Endothelial cell (in vitro differentiated cells): ENCODE data around the gene UBE2G2. TPM values are rescaled to one million over a fixed set of nuclear protein-coding genes. Genes with fewer than 3 reads are reported as not detected.

Source experiments
- DNase-seq: peaks from one replicate; pipeline ENCODE4 v3.0.0; 2021; ENCODE audit warnings: low spot score
- H3K27ac Mint-ChIP-seq: one replicate; pipeline ENCODE4 v1.8.0; 2021; ENCODE audit warnings: mixed read lengths, inconsistent platforms; ENCODE audit not compliant: unreplicated experiment
- H3K27me3 Mint-ChIP-seq: one replicate; pipeline ENCODE4 v1.8.0; 2021; ENCODE audit warnings: mild to moderate bottlenecking, moderate library complexity, mixed read lengths, inconsistent platforms; ENCODE audit not compliant: unreplicated experiment
- H3K36me3 Mint-ChIP-seq: one replicate; pipeline ENCODE4 v1.8.0; 2021; ENCODE audit warnings: mild to moderate bottlenecking, low read depth, mixed read lengths, inconsistent platforms; ENCODE audit not compliant: unreplicated experiment
- H3K4me1 Mint-ChIP-seq: one replicate; pipeline ENCODE4 v1.8.0; 2021; ENCODE audit warnings: mild to moderate bottlenecking, mixed read lengths, inconsistent platforms; ENCODE audit not compliant: unreplicated experiment
- H3K4me3 Mint-ChIP-seq: one replicate; pipeline ENCODE4 v1.8.0; 2021; ENCODE audit warnings: mild to moderate bottlenecking, mixed read lengths, inconsistent platforms; ENCODE audit not compliant: unreplicated experiment
- H3K9me3 Mint-ChIP-seq: one replicate; pipeline ENCODE4 v1.8.0; 2021; ENCODE audit warnings: mixed read lengths, inconsistent platforms; ENCODE audit not compliant: unreplicated experiment
- total RNA-seq: library from RNA; stranded (reverse); fragmentation: NEBNext Ultra II Directional; extraction: Animal tissue kit (Norgen Biotek cat#: 25700); gene quantifications from one replicate; pipeline ENCODE4 v1.2.1, GENCODE V29; 2021; ENCODE audit not compliant: unreplicated experiment
- TF ChIP-seq, protein P1 (sequence below): fragments of 200-600 bp; sonication (generic); IDR thresholded peaks from one replicate; pipeline ENCODE4 v1.5.0; 2021; ENCODE audit warnings: antibody characterized with exemption; ENCODE audit not compliant: unreplicated experiment

UBE2G2 gene
- total RNA-seq, 1 donor from 2014 or later = 49.6 TPM

DNA sequence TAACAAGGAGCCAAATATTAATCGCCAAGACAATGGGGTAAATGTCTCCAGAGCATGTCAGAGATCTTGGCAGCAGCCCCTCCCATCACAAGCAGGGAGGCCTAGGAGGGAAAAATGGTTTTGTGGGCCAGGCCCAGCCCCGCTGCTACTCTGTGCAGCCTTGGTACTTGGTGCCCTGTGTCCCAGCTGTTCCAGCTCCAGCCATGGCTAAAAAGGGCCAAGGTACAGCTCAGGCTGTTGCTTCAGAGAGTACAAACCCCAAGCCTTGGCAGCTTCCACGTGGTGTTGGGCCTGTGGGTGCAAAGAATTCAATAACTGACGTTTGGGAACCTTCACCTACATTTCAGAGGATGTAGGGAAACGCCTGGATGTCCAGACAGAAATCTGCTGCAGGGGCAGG, 10.4 kb downstream of the UBE2G2 start:
- no peak for DNase-seq
- Mint-ChIP-seq H3K27me3 (no peaks in the 10 kb centered on the region), H3K4me1 (no peaks in the 10 kb centered on the region), H3K27ac (no peak overlapping the region), H3K9me3 (no peaks in the 10 kb centered on the region), H3K4me3 (no peak overlapping the region), H3K36me3 (peaks cover 3% of the 10 kb centered on the region)
- TF ChIP-seq, protein P1, sequence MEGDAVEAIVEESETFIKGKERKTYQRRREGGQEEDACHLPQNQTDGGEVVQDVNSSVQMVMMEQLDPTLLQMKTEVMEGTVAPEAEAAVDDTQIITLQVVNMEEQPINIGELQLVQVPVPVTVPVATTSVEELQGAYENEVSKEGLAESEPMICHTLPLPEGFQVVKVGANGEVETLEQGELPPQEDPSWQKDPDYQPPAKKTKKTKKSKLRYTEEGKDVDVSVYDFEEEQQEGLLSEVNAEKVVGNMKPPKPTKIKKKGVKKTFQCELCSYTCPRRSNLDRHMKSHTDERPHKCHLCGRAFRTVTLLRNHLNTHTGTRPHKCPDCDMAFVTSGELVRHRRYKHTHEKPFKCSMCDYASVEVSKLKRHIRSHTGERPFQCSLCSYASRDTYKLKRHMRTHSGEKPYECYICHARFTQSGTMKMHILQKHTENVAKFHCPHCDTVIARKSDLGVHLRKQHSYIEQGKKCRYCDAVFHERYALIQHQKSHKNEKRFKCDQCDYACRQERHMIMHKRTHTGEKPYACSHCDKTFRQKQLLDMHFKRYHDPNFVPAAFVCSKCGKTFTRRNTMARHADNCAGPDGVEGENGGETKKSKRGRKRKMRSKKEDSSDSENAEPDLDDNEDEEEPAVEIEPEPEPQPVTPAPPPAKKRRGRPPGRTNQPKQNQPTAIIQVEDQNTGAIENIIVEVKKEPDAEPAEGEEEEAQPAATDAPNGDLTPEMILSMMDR = no peak

DNA sequence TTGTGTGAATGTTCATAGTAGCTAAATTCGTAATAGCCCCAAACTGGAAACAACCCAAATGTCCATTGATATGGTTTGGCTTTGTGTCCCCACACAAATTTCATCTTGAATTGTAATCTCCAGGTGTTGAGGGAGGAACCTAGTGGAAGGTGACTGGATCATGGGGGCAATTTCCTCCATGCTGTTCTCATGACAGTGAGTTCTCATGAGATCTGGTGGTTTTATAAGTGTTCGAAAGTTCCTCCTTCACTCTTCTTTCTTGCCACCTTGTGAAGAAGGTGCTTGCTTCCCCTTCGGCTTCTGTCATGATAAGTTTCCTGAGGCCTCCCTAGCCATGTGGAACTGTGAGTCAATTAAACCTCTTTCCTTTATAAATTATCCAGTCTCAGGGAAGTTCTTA, 11.3 kb downstream of the UBE2G2 start:
- no peak for DNase-seq
- Mint-ChIP-seq H3K36me3 (peaks cover 5% of the 10 kb centered on the region), H3K9me3 (no peaks in the 10 kb centered on the region), H3K4me1 (no peaks in the 10 kb centered on the region), H3K4me3 (no peak overlapping the region), H3K27me3 (no peaks in the 10 kb centered on the region), H3K27ac (no peak overlapping the region)
- TF ChIP-seq, protein P1 = no peak

DNA sequence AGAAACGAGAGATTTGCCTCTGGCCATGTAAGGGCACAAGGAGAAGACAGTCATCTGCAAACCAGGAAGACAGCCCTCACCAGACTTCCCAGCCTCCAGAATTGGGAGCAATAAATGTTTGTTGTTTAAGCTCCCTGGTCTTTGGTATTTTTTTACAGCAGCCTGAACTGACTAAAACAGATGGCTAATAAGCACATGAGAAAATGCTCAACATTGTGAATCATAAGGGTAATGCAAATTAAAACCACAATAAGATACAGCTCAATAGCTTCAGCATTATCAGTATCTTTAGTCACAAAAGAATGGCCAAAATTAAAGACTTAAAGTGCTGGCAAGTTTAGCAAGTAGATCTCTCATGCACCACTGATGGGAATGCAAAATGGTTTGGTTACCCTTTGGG, 11.7 kb downstream of the UBE2G2 start:
- H3K4me3 Mint-ChIP-seq = no peak overlapping the region
- DNase-seq = no peak
- H3K27me3 Mint-ChIP-seq = no peaks in the 10 kb centered on the region
- peaks cover 6% of the 10 kb centered on the region for H3K36me3 Mint-ChIP-seq
- TF ChIP-seq, protein P1 = no peak
- no peaks in the 10 kb centered on the region for H3K4me1 Mint-ChIP-seq
- H3K9me3 Mint-ChIP-seq = no peaks in the 10 kb centered on the region
- no peak overlapping the region for H3K27ac Mint-ChIP-seq

DNA sequence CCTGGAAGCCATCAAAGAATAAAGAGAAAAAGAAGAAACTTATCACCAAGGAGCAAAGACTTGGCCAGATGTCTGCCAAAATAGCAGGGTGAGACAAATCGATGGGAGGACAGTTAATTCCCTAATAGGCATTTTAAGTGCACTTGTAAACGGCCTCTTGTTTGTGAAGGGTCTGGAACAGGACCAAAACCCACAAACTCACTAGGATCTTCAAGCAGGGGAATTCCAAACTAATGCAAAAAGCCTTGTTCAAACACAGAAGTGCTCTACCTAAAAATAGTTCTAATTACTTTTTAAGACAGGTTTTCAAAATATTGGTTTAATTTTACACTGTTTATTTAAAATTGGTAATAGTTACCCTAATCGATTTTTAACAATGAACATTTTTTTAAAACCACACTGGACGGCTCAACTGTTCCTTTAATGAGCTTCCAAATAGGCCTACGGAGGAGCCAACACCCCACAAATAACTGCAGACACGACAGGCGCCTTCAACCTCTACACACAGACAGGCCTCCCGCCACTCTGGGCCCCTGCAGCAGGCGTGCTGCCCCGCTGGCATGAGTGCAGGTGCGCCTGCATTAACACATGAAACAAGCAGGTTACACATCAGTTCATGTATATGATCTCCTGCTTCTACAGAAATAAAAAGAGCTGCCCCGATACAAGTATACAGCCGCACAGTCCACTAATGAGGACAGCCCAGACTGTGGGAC, 15.8 kb downstream of the UBE2G2 start:
- no peaks in the 10 kb centered on the region for H3K9me3 Mint-ChIP-seq
- H3K4me1 Mint-ChIP-seq = no peaks in the 10 kb centered on the region
- no peak overlapping the region for H3K27ac Mint-ChIP-seq
- DNase-seq = no peak
- H3K27me3 Mint-ChIP-seq = no peaks in the 10 kb centered on the region
- peaks cover 15% of the 10 kb centered on the region for H3K36me3 Mint-ChIP-seq
- H3K4me3 Mint-ChIP-seq = no peak overlapping the region
- TF ChIP-seq, protein P1 = no peak

DNA sequence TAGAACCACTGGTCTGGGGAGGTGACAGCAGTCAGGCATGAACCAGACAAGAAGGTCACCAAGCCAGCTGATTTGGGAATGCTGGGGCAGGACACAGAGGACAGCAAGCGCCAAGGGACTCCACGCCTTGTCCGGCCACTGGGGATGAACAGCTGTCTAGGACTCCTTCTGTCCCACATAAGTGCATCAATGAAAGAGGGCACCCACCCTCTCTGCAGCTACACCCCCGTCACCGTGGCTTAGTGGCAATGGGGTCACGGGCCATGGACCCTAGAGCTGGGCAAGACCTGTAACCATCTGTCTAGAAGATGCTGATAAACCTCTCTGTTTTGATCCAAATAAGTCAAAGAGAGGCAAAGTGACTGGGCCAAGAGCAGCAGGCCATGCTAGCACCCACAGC, 16.8 kb downstream of the UBE2G2 start:
- Mint-ChIP-seq H3K4me3 (no peak overlapping the region), H3K27ac (no peak overlapping the region), H3K36me3 (peaks cover 15% of the 10 kb centered on the region), H3K9me3 (no peaks in the 10 kb centered on the region), H3K27me3 (no peaks in the 10 kb centered on the region), H3K4me1 (no peaks in the 10 kb centered on the region)
- TF ChIP-seq, protein P1 = no peak
- no peak for DNase-seq
